Keratinocyte (primary cell): ENCODE results near the gene ZBTB32.

ENCODE experiments used
- EZH2 ChIP-seq: IDR thresholded peaks from one replicate; pipeline ENCODE4 v1.6.1; 2012; ENCODE audit warnings: inconsistent platforms, mild to moderate bottlenecking, low read length, moderate library complexity
- TF ChIP-seq, protein P1 (sequence below), 3 experiments: IDR thresholded peaks in 1 of 3; conservative IDR thresholded peaks in 1 of 3; optimal IDR thresholded peaks in 1 of 3; 2 replicates in 2 of 3; 3 replicates in 1 of 3; pipeline versions ENCODE3 to v1.5.1; 2011; ENCODE audit warnings: low read length in 3 of 3, mild to moderate bottlenecking in 3 of 3, moderate library complexity in 2 of 3, control low read depth in 1 of 3, inconsistent platforms in 1 of 3; ENCODE audit not compliant: insufficient read depth in 2 of 3; ENCODE audit errors: extremely low read depth in 1 of 3

DNA sequence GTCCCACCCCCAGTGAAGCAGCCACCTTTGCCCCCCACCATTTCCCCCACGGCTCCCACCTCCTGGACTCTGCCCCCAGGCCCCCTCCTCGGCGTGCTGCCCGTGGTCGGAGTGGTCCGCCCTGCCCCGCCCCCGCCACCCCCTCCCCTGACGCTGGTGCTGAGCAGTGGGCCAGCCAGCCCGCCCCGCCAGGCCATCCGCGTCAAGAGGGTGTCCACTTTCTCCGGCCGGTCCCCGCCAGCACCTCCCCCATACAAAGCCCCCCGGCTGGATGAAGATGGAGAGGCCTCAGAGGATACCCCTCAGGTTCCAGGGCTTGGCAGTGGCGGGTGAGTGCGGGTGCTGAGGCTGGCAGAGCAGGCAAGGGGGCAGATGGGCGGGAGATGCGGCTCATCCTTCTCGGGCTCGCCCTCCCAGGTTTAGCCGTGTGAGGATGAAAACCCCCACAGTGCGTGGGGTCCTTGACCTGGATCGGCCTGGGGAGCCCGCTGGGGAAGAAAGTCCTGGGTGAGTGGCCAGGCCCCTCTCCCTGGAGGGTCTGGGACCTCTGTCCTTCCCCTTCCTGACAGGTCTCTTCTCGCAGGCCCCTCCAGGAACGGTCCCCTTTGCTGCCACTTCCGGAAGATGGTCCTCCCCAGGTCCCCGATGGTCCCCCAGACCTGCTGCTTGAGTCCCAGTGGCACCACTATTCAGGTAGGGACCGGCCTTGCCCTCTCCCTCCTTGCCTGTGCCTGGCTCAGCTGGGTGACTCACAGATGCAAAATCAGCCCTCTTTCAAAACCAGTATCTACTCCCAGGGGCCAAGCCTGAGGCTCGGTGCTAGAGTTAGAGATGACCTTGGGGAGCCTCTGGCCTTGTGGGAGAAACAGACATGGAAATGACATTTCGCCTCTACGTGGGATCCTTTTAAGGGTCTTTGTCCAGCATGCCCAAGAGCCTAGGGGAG, 29.1 kb downstream of the ZBTB32 start:
- TF ChIP-seq, protein P1, sequence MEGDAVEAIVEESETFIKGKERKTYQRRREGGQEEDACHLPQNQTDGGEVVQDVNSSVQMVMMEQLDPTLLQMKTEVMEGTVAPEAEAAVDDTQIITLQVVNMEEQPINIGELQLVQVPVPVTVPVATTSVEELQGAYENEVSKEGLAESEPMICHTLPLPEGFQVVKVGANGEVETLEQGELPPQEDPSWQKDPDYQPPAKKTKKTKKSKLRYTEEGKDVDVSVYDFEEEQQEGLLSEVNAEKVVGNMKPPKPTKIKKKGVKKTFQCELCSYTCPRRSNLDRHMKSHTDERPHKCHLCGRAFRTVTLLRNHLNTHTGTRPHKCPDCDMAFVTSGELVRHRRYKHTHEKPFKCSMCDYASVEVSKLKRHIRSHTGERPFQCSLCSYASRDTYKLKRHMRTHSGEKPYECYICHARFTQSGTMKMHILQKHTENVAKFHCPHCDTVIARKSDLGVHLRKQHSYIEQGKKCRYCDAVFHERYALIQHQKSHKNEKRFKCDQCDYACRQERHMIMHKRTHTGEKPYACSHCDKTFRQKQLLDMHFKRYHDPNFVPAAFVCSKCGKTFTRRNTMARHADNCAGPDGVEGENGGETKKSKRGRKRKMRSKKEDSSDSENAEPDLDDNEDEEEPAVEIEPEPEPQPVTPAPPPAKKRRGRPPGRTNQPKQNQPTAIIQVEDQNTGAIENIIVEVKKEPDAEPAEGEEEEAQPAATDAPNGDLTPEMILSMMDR (optimal IDR thresholded peaks at IDR 0.05 in 1 of 3, IDR thresholded peaks at IDR 0.05 in 1 of 3, conservative IDR thresholded peaks at IDR 0.05 in 1 of 3; ENCODE audit: extremely low read depth in 1 of 3, insufficient read depth in 2 of 3, low read length in 3 of 3) = no peak
- no peak for TF ChIP-seq EZH2
